Measurements from ENCODE around the gene ACIN1. TPM values are rescaled to one million over a fixed set of nuclear protein-coding genes. Genes with fewer than 3 reads are reported as not detected.

The ACIN1 gene
- total and polyA plus RNA-seq, 2 of the 13 experiments (the other 11 are each of a cell fraction or from before 2014, with no cell fraction given): 165 to 183 TPM

DNA sequence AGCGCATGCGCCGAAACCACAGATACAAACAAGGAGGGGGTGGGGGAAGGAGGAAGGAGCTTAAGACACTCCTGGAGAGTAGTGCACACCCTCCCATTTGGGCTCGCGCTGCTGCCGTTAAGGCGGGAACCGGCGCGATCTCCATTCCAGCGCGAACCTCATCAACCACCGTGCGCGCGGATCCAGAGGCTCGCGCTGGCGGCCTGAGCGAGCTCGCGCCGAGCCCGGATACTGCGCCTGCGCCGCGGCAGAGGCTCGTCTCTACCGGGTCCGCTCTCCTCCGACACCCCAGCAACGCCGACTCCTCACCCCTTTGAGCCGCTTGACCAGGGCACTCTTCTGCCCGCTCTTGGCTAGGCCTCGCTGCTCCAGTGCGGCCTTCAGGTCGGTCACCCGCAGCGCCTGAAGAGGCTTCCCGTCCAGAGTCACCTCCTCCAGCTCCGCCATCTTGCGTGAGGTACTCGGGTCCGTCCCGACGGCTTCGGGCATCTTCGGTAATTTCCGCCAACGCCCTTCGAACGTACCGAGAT, at the start of gene ACIN1 (continued):
- TF ChIP-seq ZEB1 (IDR thresholded peaks at IDR 0.05; ENCODE audit: insufficient replicate concordance, low read depth): no peak
- TF ChIP-seq HNRNPLL (IDR thresholded peaks at IDR 0.05; ENCODE audit: low read depth, low read length, poor library complexity, severe bottlenecking): peak; percentile 88
- TF ChIP-seq, protein P1, sequence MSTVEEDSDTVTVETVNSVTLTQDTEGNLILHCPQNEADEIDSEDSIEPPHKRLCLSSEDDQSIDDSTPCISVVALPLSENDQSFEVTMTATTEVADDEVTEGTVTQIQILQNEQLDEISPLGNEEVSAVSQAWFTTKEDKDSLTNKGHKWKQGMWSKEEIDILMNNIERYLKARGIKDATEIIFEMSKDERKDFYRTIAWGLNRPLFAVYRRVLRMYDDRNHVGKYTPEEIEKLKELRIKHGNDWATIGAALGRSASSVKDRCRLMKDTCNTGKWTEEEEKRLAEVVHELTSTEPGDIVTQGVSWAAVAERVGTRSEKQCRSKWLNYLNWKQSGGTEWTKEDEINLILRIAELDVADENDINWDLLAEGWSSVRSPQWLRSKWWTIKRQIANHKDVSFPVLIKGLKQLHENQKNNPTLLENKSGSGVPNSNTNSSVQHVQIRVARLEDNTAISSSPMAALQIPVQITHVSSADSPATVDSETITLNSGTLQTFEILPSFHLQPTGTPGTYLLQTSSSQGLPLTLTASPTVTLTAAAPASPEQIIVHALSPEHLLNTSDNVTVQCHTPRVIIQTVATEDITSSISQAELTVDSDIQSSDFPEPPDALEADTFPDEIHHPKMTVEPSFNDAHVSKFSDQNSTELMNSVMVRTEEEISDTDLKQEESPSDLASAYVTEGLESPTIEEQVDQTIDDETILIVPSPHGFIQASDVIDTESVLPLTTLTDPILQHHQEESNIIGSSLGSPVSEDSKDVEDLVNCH (CRISPR knock-in tag; IDR thresholded peaks at IDR 0.05): peak; percentile 88; the same call in 1 of the 2 replicates
- no peak for TF ChIP-seq ZNF207 (IDR thresholded peaks at IDR 0.05; ENCODE audit: borderline replicate concordance)
- TF ChIP-seq, protein P2, sequence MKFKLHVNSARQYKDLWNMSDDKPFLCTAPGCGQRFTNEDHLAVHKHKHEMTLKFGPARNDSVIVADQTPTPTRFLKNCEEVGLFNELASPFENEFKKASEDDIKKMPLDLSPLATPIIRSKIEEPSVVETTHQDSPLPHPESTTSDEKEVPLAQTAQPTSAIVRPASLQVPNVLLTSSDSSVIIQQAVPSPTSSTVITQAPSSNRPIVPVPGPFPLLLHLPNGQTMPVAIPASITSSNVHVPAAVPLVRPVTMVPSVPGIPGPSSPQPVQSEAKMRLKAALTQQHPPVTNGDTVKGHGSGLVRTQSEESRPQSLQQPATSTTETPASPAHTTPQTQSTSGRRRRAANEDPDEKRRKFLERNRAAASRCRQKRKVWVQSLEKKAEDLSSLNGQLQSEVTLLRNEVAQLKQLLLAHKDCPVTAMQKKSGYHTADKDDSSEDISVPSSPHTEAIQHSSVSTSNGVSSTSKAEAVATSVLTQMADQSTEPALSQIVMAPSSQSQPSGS (CRISPR knock-in tag; IDR thresholded peaks at IDR 0.05): peak; percentile 63; the same call in 1 of the 2 replicates
- no peak for TF ChIP-seq MTA3 (CRISPR knock-in tag; IDR thresholded peaks at IDR 0.05)
- no peak for TF ChIP-seq KAT2B (IDR thresholded peaks at IDR 0.05; ENCODE audit: borderline replicate concordance, low read depth, low read length)
- TF ChIP-seq ZNF484 (CRISPR knock-in tag; IDR thresholded peaks at IDR 0.05; ENCODE audit: borderline replicate concordance, low read depth): peak; percentile 93; the same call in 1 of the 2 replicates
- no peak for TF ChIP-seq ZFP41 (CRISPR knock-in tag; IDR thresholded peaks at IDR 0.05; ENCODE audit: borderline replicate concordance)
- peak; percentile 90 for TF ChIP-seq HNRNPK (IDR thresholded peaks at IDR 0.05; ENCODE audit: low read depth, low read length, poor library complexity, severe bottlenecking)
- TF ChIP-seq SMAD3 (CRISPR knock-in tag; IDR thresholded peaks at IDR 0.05): no peak; the same call in 1 of the 2 replicates
- TF ChIP-seq MEF2D (CRISPR knock-in tag; IDR thresholded peaks at IDR 0.05): peak; percentile 96
- no peak for TF ChIP-seq ZBTB7B (CRISPR knock-in tag; IDR thresholded peaks at IDR 0.05)
- peak; percentile 84; the same call in 1 of the 2 replicates for TF ChIP-seq TSC22D2 (CRISPR knock-in tag; IDR thresholded peaks at IDR 0.05; ENCODE audit: borderline replicate concordance)
- peak; percentile 75; the same call in 1 of the 2 replicates for TF ChIP-seq CHCHD3 (CRISPR knock-in tag; IDR thresholded peaks at IDR 0.05)
- no peak for TF ChIP-seq HMG20B (CRISPR knock-in tag; conservative IDR thresholded peaks at IDR 0.05)
- TF ChIP-seq, protein P3, sequence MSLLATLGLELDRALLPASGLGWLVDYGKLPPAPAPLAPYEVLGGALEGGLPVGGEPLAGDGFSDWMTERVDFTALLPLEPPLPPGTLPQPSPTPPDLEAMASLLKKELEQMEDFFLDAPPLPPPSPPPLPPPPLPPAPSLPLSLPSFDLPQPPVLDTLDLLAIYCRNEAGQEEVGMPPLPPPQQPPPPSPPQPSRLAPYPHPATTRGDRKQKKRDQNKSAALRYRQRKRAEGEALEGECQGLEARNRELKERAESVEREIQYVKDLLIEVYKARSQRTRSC (CRISPR knock-in tag; IDR thresholded peaks at IDR 0.05; ENCODE audit: low read depth): no peak
- no peak for TF ChIP-seq SP2 (CRISPR knock-in tag; IDR thresholded peaks at IDR 0.05)
- peak; percentile 88; the same call in 1 of the 2 replicates for TF ChIP-seq ZNF468 (CRISPR knock-in tag; IDR thresholded peaks at IDR 0.05)
- TF ChIP-seq ZSCAN21 (CRISPR knock-in tag; IDR thresholded peaks at IDR 0.05; ENCODE audit: borderline replicate concordance): peak; percentile 98
- TF ChIP-seq, protein P4, sequence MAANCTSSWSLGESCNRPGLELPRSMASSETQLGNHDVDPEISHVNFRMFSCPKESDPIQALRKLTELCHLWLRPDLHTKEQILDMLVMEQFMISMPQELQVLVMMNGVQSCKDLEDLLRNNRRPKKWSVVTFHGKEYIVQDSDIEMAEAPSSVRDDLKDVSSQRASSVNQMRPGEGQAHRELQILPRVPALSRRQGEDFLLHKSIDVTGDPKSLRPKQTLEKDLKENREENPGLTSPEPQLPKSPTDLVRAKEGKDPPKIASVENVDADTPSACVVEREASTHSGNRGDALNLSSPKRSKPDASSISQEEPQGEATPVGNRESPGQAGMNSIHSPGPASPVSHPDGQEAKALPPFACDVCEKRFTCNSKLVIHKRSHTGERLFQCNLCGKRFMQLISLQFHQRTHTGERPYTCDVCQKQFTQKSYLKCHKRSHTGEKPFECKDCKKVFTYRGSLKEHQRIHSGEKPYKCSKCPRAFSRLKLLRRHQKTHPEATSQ (CRISPR knock-in tag; IDR thresholded peaks at IDR 0.05; ENCODE audit: borderline replicate concordance): peak; percentile 98
- TF ChIP-seq, protein P5, sequence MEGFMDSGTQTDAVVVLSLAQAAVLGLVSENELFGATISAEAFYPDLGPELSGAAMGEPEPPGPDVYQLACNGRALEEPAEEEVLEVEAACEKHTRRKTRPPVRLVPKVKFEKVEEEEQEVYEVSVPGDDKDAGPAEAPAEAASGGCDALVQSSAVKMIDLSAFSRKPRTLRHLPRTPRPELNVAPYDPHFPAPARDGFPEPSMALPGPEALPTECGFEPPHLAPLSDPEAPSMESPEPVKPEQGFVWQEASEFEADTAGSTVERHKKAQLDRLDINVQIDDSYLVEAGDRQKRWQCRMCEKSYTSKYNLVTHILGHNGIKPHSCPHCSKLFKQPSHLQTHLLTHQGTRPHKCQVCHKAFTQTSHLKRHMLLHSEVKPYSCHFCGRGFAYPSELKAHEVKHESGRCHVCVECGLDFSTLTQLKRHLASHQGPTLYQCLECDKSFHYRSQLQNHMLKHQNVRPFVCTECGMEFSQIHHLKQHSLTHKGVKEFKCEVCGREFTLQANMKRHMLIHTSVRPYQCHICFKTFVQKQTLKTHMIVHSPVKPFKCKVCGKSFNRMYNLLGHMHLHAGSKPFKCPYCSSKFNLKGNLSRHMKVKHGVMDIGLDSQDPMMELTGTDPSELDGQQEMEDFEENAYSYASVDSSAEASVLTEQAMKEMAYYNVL (CRISPR knock-in tag; IDR thresholded peaks at IDR 0.05; ENCODE audit: borderline replicate concordance): peak; percentile 86

Measured in HepG2 (cell line).